K562 (cell line): Measurements from ENCODE around the gene ITPRIP. TPM values are rescaled to one million over a fixed set of nuclear protein-coding genes. Genes with fewer than 3 reads are reported as not detected.

Source experiments
- ATAC-seq: fragments of 200-7000 bp; cut with Tn5 transposase; 3 replicates; pipeline ENCODE4 v1.9.1; 2020; ENCODE audit warnings: moderate library complexity
- BruUV-seq: library from RNA; stranded (reverse); fragments of 400-500 nt; replicated peaks from 2 replicates; lab custom pipeline; 2021; lab: Mats Ljungman, UMichigan
- CTCF ChIA-PET: fragments of 300-600 bp; formaldehyde crosslinking; extraction: SDS; loops from one replicate; lab custom pipeline; 2021; ENCODE audit warnings: low intra/inter-chr PET ratio; lab: Yijun Ruan, JAX
- POLR2A ChIA-PET: fragments of 300-600, 350-650 bp; sonication (Branson Sonifier 250); formaldehyde crosslinking; extraction: SDS; loops from one replicate; lab custom pipeline; 2021; ENCODE audit warnings: antibody characterized with exemption, inconsistent platforms; lab: Yijun Ruan, JAX
- DNase-seq, 4 experiments: peaks; one replicate each; pipeline versions ENCODE4 v3.0.0 to v3.0.0-alpha.2; 2011 to 2018; ENCODE audit warnings: low spot score in 3 of 4, mixed read lengths in 3 of 4; ENCODE audit errors: extremely low read depth in 1 of 4
- FAIRE-seq: peaks from 2 replicates; lab custom pipeline; 2011; peaks lifted over from hg19 to GRCh38; lab: Jason Lieb, UNC
- H2AFZ ChIP-seq: 2 replicates; pipeline ENCODE4 v1.6.0; 2011; ENCODE audit warnings: low read depth, low read length, control low read depth, inconsistent platforms
- H3K27ac ChIP-seq: fragments of 200-600 bp; 3 replicates; pipeline ENCODE4 v1.8.0; 2011; ENCODE audit warnings: low read depth, mild to moderate bottlenecking, control low read depth, inconsistent platforms, low read length, moderate library complexity, mixed read lengths; ENCODE audit errors: extremely low read depth
- H3K27me3 ChIP-seq, 2 experiments: fragments of 300-600 bp in 1 of 2; 2 replicates in 1 of 2; 3 replicates in 1 of 2; pipeline versions ENCODE4 v1.6.0 to v1.8.0; 2011; ENCODE audit warnings: inconsistent platforms in 2 of 2, low read length in 2 of 2, mild to moderate bottlenecking in 1 of 2, mixed read lengths in 1 of 2, moderate library complexity in 1 of 2; ENCODE audit not compliant: control insufficient read depth in 2 of 2, insufficient read depth in 2 of 2
- H3K36me3 ChIP-seq: fragments of 300-600 bp; 3 replicates; pipeline ENCODE4 v1.8.0; 2011; ENCODE audit warnings: mild to moderate bottlenecking, low read length, inconsistent platforms; ENCODE audit not compliant: control insufficient read depth, insufficient read depth
- H3K4me1 ChIP-seq, 2 experiments: fragments of 200-600 bp in 1 of 2; replicated peaks in 1 of 2; 2 replicates in 1 of 2; 3 replicates in 1 of 2; pipeline versions ENCODE4 v1.5.1 to v1.8.0; 2011; ENCODE audit warnings: inconsistent platforms in 2 of 2, low read length in 2 of 2, mild to moderate bottlenecking in 1 of 2, mixed read lengths in 1 of 2, moderate library complexity in 1 of 2; ENCODE audit not compliant: control insufficient read depth in 2 of 2, insufficient read depth in 2 of 2
- H3K4me2 ChIP-seq: 2 replicates; pipeline ENCODE4 v1.6.1; 2011; ENCODE audit warnings: low read length, control low read depth, inconsistent platforms, mixed read lengths; ENCODE audit not compliant: insufficient read depth
- H3K4me3 ChIP-seq: fragments of 200-600 bp; sonication (generic), shearing (Covaris generic); 2 replicates; pipeline ENCODE4 v1.5.1; 2016; ENCODE audit warnings: control low read depth, inconsistent platforms
- H3K79me2 ChIP-seq: fragments of 200-600 bp; 3 replicates; pipeline ENCODE4 v1.8.0; 2011; ENCODE audit warnings: low read length, inconsistent platforms; ENCODE audit not compliant: control insufficient read depth, insufficient read depth
- H3K9ac ChIP-seq, 2 experiments: 2 replicates each; pipeline versions ENCODE4 v1.6.0 to v1.6.1; 2011; ENCODE audit warnings: low read depth in 2 of 2, low read length in 2 of 2, control low read depth in 1 of 2, inconsistent platforms in 1 of 2, mild to moderate bottlenecking in 1 of 2, mixed read lengths in 1 of 2; ENCODE audit not compliant: insufficient read depth in 1 of 2
- H3K9me1 ChIP-seq: one replicate; pipeline ENCODE4 v1.6.0; 2011; ENCODE audit warnings: inconsistent platforms, mild to moderate bottlenecking, low read length, moderate library complexity; ENCODE audit not compliant: control insufficient read depth, insufficient read depth
- H3K9me3 ChIP-seq: replicated peaks from 2 replicates; pipeline ENCODE4 v1.5.1; 2011; ENCODE audit warnings: low read depth, low read length, inconsistent platforms; ENCODE audit not compliant: control insufficient read depth, insufficient read depth
- H4K20me1 ChIP-seq: replicated peaks from 2 replicates; pipeline ENCODE4 v1.6.1; 2011; ENCODE audit warnings: low read length, inconsistent platforms, mixed read lengths; ENCODE audit not compliant: control insufficient read depth, insufficient read depth
- DACH1 ChIP-seq: fragments of 450-650 bp; IDR thresholded peaks from 2 replicates; pipeline ENCODE4 v1.6.1; 2018; ENCODE audit not compliant: partially characterized antibody
- HES1 ChIP-seq: fragments of 450-650 bp; IDR thresholded peaks from 2 replicates; pipeline ENCODE4 v1.6.1; 2016; ENCODE audit warnings: low read depth, mild to moderate bottlenecking, moderate library complexity
- PCBP2 ChIP-seq: fragments of 200-400 bp; formaldehyde crosslinking; IDR thresholded peaks from 2 replicates; pipeline ENCODE4 v1.6.1; 2018; ENCODE audit warnings: low read length, low read depth, mild to moderate bottlenecking, moderate library complexity; ENCODE audit not compliant: poor library complexity, severe bottlenecking
- PRPF4 ChIP-seq: fragments of 200-400 bp; formaldehyde crosslinking; IDR thresholded peaks from one replicate; pipeline ENCODE4 v1.6.1; 2017; ENCODE audit warnings: low read length, low read depth, mild to moderate bottlenecking; ENCODE audit not compliant: insufficient read depth, poor library complexity, severe bottlenecking
- SFPQ ChIP-seq: fragments of 200-400 bp; formaldehyde crosslinking; IDR thresholded peaks from 2 replicates; pipeline ENCODE4 v1.6.1; 2017; ENCODE audit warnings: mild to moderate bottlenecking, low read depth, low read length, moderate library complexity
- SMAD4 ChIP-seq: fragments of 250-450 bp; sonication (Bioruptor Pico); conservative IDR thresholded peaks from 2 replicates; pipeline ENCODE4 v1.8.0; 2021; ENCODE audit warnings: inconsistent platforms, mild to moderate bottlenecking, moderate library complexity
- WHSC1 ChIP-seq: IDR thresholded peaks from one replicate; pipeline ENCODE4 v1.6.1; 2012; ENCODE audit warnings: low read length, control low read depth, inconsistent platforms
- ZNF197 ChIP-seq: fragments of 200-800 bp; sonication (Bioruptor generic); IDR thresholded peaks from 2 replicates; pipeline ENCODE4 v1.6.1; 2016; ENCODE audit warnings: low read depth, missing genetic modification characterization, missing compliant biosample characterization
- WGBS: fragments of 100-300 bp; shearing (Covaris generic); methylation state at CpG from one replicate; pipeline ENCODE4 v1.1.6; 2016; ENCODE audit warnings: low coverage, mixed read lengths; ENCODE audit not compliant: insufficient coverage; ENCODE audit errors: missing lambda C conversion rate; 5-methylcytosine and 5-hydroxymethylcytosine counted together
- in situ Hi-C: fragments of 300-500 bp; cut with MboI; formaldehyde crosslinking; loops from 4 replicates; pipeline ENCODE4 v1.15.0; 2018; ENCODE audit warnings: inconsistent platforms, mixed read lengths
- intact Hi-C: fragments of 100-400 bp; cut with micrococcal nuclease; formaldehyde crosslinking; loops from 2 replicates; pipeline ENCODE4 v1.14.2; 2022
- polyA plus RNA-seq, 8 experiments: library from polyadenylated mRNA; depleted of rRNA in 4 of 8; stranded (reverse) in 5 of 8; unstranded in 3 of 8; fragments of >200 nt; fragmentation: Nextera tagmentation in 2 of 8; fragmentation: Illumina TruSeq in 1 of 8; extraction: Ambion mirVana in 2 of 8; extraction: Trizol in 1 of 8; gene quantifications; 2 replicates each; pipeline versions ENCODE4 v1.2.1 to v1.2.3, GENCODE V29; 2011 to 2014; ENCODE audit warnings: inconsistent platforms in 1 of 8, missing spikeins in 1 of 8
- total RNA-seq, 7 experiments: library from RNA; depleted of rRNA in 6 of 7; stranded (reverse); fragments of >200 nt in 6 of 7; fragmentation: Illumina TruSeq in 2 of 7; extraction: Trizol in 2 of 7; gene quantifications; 2 replicates each; pipeline versions ENCODE4 v1.2.1 to v1.2.3, GENCODE V29; 2011 to 2021; ENCODE audit warnings: low replicate concordance in 1 of 7

Gene ITPRIP
- total and polyA plus RNA-seq, 9 of the 15 experiments (the other 6 are each of a cell fraction or from before 2014, with no cell fraction given) = 4.4 to 28.5 (median 10.9) TPM

DNA sequence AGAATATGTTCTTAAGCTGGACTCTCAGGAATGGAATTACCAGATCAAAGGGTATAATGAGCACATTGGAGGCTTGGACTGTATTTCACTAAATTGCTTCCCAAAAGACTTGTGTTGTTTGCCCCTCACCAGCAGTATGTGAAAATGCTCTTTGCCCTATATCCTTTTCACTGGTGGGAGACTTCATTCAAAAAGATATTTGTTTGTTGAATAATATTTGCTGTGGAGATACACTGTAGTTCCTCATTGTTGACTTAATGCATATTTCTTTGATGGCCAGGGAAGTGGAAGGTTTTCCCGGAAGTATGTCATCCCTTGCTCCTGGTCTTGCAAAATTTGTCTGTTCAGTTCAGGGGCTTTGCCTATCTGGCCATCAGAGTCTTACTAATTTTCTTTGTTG is 49.9 kb downstream of the ITPRIP start:
- Histone ChIP-seq H3K27ac (no peak overlapping the region), H3K9me1 (no peaks in the 10 kb centered on the region)
- no TSS peak for BruUV-seq
- whole genome bisulfite sequencing = 0% methylated on average over 1 of the region's 1 CpG
- no peak for TF ChIP-seq SMAD4 (CRISPR knock-in tag)
- TF ChIP-seq PCBP2 = no peak
- TF ChIP-seq ZNF197 (CRISPR knock-in tag) = no peak
- no peak for TF ChIP-seq HES1
- no peak for TF ChIP-seq SFPQ
- TF ChIP-seq DACH1 = no peak
- no peak for TF ChIP-seq PRPF4
- no peak for TF ChIP-seq WHSC1
- TF ChIP-seq, all 486 proteins: peak for 0
- Histone ChIP-seq H3K4me3 (no peak overlapping the region), H3K27me3 (0 out of 5 replicates have a peak, but pooled peaks cover under 1 to 3% of the 10 kb centered on the region in 2 experiments), H2AFZ (no peak overlapping the region), H3K4me1 (no peaks in the 10 kb centered on the region), H3K4me2 (no peak overlapping the region), H4K20me1 (no peaks in the 10 kb centered on the region), H3K9ac (no peak overlapping the region), H3K9me3 (no peaks in the 10 kb centered on the region), H3K36me3 (no peaks in the 10 kb centered on the region), H3K79me2 (no peaks in the 10 kb centered on the region)
- in situ Hi-C loops (no loop called here), intact Hi-C loops (no loop called here)
- ChIA-PET POLR2A (no interaction called here), CTCF (no interaction called here)
- ATAC-seq (no peak), DNase-seq (no peak), FAIRE-seq (no peak)
